Hematopoietic multipotent progenitor cell treated with erythropoietin and hydrocortisone succinate and interleukin-3 and kit ligand, for 6 days (in vitro differentiated cells): ENCODE results near the gene PXMP4.
"Not testable (repeated sequence)": the region's sequence is repeated elsewhere in the genome, so short reads cannot be mapped to it uniquely, and the experiment has no call there.

ENCODE experiments used
- DNase-seq: peaks from one replicate; pipeline ENCODE4 v3.0.0-alpha.2; 2015

Gene PXMP4, protein sequence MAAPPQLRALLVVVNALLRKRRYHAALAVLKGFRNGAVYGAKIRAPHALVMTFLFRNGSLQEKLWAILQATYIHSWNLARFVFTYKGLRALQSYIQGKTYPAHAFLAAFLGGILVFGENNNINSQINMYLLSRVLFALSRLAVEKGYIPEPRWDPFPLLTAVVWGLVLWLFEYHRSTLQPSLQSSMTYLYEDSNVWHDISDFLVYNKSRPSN

DNA sequence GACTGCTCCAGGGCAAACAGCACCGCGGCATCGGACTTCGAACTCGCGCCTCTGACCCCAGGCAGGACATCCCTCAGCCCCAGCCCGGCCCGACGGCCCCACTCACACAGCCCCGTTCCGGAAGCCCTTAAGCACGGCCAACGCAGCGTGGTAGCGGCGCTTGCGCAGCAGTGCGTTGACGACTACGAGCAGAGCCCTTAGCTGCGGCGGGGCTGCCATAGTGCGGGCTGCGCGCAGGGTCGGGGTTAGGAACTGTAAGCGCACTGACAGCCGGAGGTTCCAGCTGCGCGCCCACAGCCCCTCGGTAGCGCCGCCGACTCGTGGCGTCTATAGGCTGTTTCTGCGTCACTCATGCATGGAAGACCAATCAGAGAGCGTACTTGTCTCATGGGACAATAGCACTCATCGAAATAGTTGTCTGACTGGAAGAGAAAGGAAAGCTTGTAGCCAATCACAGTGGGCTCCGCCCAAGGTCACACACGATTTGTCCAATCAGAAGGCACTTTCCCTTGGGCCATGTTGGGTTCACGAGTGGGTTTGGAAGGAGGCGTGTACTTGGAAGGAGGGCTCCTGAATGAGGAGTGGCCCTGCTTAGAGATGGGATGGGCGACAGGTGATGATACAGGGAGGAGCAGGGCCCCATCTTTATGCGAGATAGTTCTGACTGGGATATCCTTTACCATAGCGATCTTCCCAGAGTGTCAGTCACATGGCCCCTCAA lies at the start of gene PXMP4:
TSS of gene PXMP4 (minus strand) at position 322 of the 721 bp plus-strand sequence. CDS start at position 219, 103 bp downstream.
- DNase-seq, result peak; percentile 99

DNA sequence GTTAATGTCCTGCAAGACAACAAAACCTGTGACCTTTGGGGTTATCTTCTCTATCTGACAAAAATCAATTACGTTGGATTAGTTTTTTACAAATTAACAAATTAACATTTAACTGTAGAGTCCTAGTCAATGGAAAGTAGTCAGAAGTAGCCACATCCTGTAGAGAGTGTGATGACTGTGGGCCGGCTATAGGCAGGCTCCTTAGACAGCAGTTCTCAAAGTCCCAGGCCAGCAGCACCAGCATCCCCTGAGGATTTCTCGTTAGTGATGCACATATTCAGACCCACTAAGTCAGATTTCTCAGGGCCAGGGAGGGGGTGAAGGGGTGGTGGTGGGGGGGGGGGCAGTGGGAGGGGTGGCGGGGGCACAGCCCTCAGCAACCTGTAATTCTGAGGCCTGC lies 48.9 kb upstream of the PXMP4 start:
- DNase-seq, result no peak

DNA sequence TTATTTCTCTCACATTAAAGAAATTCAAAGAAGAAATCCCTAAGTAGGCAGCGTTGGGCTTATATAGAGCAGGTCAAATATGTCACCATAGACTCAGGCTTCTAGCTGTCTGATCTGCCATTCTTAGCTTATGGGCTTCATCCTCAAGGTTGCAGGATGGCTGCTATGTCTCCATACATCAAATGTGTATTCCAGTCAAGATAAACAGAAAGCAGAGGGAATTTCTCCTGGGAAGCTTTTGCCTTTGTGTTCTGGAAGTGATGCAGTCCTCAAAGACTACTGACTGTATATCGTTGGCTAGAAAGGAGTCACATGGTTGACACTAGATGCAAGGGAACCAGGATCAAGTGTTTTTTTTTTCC lies 47.6 kb upstream of the PXMP4 start:
- no peak for DNase-seq

DNA sequence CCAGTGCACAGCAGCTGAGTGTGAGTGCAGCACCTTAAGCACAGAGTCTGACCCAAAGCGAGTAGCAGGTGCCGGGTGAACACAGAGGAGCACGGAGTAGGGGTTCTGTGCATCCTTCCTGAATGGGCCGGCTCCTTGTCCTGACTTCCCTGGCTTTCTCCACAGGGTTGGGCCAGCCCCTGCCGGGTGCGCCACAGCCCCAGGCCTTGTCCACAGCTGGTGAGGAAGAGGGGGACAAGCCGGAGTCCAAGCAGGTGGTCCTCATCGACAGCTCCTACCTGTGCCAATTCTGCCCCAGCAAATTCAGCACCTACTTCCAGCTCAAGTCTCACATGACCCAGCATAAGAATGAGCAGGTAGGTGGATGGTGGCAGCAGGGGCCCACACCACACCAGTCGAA lies 46.6 kb upstream of the PXMP4 start:
- no peak for DNase-seq

DNA sequence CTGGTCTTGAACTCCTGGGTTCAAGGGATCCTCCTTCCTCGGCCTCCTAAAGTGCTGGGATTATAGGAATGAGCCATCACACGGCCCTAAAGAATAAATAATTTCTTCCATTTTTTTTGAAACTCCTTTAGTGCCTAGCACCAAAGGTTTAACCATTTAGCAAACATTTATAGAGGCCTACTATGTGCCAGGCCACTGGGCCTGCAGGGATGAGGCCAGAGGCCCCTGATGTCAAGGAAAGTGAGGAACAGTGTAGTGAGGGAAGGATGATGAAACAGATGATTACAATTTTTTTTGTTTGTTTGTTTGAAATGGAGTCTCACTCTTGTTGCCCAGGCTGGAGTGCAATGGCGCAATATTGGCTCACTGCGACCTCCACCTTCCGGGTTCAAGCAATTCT lies 45.5 kb upstream of the PXMP4 start:
- DNase-seq, result no peak

DNA sequence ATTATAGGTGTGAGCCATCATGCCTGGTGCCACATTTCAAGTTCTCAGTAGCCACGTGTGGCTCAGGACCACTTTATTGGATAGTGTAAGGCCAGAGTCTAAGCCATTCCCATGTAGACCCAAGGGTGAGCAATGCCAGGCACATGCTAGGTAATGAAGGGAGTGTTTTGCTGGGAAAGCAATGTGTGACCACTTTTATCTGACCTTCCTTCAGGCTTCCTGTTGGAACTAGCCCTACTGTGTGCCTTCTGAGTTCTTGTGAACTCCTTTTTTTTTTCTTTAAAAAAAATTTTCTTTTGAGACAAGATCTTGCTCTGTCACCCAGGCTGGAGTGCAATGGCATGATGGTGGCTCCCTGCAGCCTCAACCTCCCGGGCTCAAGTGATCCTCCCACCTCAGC lies 45.0 kb upstream of the PXMP4 start:
- no peak for DNase-seq

DNA sequence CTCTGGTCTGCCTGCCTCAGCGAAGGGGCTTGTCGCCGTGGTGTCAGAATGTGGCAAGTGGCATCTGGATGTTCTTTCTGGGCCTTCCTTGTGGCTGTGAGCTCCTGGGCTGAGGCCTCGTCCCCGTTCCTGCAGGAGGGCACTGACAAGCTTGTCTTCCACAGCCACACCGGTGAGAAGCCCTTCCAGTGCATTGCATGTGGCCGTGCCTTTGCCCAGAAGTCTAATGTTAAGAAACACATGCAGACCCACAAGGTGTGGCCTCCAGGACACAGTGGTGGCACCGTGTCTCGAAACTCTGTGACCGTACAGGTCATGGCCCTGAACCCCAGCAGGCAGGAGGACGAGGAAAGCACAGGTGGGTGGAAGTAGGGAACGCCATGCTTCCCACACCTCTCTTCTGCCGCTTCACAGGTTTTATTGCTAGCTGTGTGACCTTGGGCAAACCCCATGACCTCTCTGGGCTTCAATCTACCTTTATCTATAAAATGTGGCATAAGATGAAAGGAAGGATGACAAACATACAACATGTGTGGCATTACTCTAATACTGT lies 41.7 kb upstream of the PXMP4 start:
- no peak for DNase-seq

DNA sequence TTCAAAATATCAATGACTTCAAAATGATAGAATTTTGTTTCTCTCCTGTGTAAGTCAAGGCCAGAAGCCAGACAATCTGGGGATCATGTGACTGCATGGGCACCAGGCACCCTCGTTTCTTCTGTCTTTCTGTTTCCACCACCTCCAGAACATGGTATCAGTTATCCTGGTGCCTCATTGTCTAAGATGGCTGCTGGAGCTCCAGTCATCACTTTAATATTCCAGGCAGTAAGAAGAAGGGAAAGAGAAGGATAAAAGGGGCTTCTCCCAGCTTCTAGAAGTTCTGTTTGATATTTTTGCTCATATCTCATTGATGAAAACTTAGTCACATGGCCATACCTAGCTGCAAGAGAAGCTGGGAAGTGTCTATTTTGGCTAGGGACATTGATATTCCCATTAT lies 37.3 kb upstream of the PXMP4 start:
- no peak for DNase-seq

DNA sequence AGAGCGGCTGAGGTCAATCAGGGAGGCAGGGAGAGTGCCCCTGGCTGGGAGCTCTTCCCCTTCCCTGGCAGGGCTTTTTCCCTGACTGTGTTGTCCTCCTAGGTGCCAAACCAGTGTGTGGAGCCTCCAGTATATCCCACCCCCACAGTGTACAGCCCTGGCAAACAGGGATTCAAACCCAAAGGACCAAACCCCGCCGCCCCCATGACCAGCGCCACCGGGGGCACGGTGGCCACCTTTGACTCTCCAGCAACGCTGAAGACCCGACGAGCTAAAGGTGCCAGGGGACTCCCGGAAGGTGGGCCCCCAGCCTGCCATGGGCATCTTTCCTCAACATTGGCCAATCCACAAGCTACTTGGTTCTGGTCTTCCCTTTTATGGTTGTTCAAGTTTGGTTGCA lies 36.9 kb upstream of the PXMP4 start:
- DNase-seq, result no peak

DNA sequence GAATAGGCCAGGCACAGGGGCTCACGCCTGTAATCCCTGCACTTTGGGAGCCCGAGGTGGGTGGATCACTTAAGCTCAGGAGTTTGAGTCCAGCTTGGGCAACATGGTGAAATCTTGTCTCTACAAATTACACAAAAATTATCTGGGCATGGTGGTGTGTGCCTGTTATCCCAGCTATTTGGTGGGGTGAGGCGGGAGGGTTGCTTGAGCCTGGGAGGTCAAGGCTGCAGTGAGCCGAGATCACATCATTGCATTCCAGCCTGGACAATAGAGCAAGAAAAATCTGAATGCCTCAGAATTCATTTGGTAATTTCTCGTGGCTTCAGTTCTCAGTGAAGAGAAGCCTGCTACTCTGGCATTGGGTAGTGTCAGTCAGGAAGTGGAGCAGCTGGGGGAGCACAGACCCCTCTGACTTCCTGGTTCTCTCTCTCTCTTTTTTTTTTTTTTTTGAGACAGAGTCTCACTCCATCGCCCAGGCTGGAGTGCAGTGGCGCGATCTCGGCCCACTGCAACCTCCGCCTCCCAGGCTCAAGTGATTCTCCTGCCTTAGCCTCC lies 35.9 kb upstream of the PXMP4 start:
- not testable (repeated sequence) for DNase-seq

DNA sequence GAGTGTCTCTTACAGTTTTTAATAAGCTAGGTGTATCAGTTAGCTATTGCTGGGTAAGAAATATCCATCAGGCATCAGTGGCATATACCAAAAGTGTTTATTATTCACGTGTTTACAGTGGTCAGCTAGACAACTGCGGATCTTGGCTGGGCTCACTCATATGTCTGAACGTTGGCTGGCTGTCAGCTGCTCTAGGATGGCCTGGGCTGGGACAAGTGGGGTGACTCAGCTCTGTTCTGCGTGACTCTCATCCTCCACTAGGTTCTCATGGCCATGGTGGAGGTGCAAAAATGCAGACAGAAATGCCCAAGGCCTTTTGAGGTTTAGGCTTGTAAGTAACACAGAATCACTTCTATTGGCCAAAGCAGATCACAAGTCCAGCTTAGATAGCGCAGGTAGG lies 33.7 kb upstream of the PXMP4 start:
- DNase-seq, result no peak

DNA sequence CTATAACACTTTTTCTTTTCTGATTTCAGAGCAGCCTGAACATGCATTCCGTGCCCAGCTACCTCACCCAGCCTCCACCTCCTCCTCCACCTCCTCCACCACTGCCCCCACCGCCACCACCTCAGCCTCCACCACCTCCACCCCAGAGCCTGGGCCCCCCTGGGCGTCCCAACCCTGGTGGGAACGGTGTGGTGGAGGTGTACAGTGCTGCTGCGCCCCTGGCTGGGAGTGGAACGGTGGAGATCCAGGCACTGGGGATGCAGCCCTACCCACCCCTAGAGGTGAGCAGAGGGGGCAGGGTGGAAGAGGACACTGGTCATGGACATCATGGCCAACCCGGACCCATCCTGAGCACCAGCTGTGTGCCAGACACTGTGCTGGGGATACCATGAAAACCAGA lies 33.0 kb upstream of the PXMP4 start:
- DNase-seq, result no peak

DNA sequence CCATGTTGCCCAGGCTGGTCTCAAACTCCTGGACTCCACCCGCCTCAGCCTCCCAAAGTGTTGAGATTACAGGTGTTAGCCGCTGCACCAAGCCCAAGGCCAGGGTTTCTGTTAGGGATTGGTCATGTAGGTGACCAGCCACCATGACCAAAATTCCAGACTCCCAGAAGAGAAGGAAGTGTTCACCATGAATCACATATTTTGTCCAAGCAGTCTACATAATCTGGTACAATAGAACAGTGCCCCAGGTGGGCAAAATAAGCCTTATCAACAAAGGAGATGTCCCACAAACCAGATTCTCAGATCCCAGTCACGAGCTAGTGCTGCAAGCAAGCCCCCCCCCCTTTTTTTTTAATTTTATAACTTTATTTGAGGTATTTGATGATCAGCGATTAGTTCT lies 31.7 kb upstream of the PXMP4 start:
- no peak for DNase-seq

DNA sequence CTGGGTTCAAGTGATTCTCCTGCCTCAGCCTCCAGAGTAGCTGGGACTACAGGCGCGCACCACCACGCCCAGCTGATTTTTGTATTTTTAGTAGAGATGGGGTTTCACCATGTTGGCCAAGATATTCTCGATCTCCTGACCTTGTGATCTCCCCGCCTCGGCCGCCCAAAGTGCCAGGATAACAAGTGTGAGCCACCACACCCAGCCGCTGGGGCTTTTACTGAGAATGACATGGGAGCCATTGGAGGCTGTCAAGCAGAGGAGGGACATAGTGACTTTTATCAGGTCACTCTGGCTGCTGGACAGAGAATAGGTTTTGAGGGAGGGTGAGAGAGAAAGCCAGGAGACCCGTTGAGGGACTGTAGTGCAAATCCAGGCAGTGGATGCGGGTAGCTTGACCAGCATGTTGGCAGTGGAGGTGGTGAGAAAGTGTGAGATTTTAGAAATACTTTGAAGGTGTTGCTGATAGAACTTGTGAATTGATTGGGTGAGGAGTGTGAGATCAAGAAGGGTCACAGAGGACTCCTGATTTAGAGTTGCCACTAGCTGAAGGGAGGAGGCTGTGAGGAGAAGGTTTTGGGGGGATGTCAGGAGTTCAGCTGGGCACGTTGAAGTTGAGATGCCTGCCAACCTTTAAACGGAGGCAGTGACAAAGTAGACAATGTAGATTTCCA lies 26.4 kb upstream of the PXMP4 start:
- DNase-seq, result peak; percentile 32

DNA sequence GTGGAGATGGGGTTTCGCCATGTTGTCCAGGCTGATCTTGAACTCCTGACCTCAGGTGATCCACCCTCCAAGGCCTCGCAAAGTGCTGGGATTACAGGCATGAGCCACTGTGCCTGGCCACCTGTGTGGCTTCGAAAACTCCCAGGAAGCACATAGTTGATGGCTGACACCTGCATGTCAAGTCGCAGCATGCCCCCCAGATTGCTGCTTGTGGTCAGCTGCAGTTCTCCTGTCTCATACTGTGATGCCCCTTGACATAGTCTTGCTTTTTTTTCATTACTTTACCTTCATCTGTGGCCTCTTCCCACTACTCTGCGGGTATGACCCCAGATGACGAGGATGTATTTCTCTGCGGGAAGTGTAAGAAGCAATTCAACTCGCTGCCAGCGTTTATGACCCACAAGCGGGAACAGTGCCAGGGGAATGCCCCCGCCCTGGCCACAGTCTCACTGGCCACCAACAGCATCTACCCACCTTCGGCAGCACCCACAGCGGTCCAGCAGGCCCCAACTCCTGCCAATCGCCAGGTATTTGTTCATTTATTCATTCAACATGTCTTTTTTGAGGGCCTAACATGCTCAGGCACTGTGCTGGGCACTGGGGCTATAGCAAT lies 24.8 kb upstream of the PXMP4 start:
- DNase-seq, result no peak

DNA sequence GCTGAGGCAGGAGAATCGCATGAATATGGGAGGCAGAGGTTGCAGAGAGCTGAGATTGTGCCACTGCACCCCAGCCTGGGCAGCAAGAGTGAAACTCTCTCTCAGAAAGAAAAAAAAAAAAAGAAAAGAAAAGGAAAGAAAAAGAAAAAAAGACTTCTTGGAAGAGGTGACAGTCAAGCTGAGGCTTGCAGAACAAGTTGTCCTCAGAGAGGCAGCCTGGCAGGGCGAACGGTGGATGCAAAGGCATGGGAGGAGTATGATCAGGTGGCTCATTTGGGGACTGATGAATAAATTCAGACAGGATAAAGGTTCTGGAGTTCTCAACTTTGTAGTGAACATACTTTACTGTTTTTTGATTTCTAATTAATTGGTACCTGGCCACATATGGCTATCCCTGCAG lies 24.1 kb upstream of the PXMP4 start:
- peak; percentile 40 for DNase-seq

DNA sequence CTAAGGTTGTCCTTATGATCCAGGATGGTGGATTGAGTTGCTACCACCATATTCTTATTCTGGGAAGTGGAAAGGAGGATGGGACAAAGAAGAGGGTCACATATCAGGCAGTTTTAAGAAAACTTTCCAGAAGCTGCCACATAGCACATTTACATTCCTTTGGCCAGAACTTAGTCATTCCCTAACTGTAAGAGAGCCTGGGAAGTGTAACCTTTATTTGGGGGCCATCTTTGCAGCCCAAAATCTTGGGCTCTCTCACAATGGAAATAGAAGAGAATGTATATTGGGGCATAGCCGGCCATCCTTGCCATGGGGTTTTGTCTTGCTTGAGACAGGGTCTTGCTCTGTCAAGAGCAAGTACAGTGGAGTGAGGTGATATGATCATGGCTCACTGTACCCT lies 20.1 kb upstream of the PXMP4 start:
- no peak for DNase-seq

DNA sequence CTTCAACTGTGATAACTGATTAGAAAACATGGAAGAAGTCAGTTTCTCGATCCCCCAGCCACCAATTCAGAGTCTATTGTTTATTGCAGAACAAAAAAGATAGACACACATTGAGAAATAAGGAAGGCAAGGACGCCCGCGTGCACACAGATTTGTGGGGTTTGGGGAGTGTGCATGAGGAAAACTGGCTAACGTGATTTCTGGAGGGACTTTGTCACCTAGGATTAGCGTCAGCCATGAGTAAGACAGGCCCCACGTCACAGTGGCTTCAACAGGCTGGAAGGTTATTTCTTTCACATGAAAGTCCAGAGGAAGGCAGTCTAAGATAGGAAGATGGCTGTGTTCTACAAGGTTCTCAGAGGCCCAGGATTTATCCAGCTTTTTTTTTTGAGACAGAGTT lies 19.4 kb upstream of the PXMP4 start:
- no peak for DNase-seq

DNA sequence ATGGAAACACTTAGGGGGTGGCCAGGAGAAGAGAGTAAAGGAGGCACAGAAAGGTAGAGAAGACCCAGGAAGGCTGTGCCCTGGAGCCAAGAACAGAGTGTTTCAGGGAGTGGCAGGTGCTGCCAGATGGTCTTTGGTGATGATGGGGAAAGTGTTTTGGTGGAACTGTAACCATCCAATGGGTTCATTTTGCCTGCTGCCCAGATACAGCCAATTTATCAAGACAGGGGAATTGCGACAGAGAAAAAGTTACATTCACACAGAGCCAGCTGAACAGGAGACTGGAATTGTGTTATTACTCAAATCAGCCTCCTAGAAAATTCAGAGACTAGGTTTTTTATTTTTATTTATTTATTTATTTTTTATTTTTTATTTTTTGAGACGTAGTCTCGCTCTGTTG lies 16.9 kb upstream of the PXMP4 start:
- DNase-seq, result no peak

DNA sequence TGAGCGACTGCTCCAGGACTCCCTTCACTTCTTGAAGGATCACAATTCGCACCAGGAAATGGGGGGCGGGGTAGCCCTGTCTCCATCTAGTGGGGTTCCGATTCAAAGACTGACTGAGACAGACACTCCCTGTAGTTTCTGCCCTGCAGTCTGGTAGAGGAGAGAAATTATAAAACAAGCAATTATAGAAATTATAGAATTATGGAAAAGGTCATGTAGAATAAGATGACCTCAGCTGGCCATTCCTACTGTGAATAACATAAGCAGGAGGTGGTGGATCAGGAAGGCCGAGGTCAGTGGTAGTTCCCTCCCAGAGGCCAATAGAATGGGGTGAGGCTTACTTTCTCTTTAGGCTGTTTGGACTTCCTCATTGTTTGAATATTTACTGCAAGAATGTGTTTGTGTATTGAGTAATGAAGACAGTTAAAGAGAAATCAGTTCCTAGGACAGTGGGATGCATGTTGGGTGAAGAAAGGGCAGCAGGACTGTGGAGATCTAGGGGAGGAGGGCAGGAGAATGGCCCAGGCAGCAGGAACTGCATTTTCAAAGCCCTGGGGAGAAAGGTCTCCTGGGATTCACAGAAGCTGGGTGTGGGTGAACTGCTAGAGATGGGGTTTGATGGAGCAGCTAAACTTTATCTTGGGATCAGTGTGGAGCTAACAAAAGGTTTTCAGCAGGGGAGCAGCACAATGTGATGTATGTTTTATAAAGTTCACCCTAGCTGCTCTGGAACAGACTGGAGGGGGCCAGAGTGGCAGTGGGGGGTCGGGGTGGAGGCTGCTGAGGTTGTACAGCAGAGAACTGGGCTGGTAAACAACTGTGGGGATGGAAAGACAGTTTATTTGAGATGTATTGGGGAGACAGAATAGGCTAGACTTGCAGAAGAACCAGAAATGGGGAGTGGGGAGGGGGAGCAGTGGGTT lies 13.8 kb upstream of the PXMP4 start:
- peak; percentile 59 for DNase-seq

DNA sequence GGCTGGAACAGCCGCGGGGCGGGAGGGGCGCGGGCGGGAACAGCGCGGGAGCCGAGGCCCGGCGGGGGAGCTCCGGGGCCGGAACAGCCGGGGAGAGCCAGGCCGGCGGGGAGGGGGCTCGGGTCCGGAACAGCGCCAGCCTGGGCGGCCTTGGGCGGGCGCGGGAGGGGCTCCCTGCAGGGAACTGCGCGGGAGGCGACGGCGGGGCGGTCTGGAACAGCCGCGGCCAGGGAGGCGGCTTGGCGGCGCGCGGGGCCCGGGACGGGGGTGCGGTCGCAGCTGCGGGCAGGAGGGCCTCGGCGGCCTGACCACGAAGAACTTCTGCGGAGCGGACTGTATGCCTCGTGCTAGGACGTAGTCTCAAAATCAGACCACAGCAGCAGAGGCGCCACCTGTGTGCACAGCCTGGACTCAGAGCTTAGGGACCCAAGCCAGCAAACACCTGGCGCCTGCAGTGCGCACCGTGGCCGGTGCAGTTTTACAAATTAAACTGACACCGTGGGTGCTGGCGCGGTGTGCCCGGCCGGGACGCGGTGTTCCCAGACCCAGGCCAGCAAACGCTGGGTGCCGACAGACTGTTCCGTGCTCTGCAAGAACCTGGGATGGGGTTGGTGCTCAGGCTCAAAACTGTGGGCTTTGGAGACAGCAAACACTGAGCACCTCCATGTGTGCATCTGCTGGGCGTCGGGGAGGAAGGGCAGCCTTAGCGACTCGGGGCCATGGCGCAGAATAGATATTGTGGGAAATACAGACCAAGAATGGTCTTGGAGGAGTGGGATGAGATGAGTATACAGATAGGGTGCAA lies 12.3 kb upstream of the PXMP4 start:
- DNase-seq, result peak; percentile 89
